Upper lobe of right lung (tissue), 1 donor: ENCODE measurements around the gene GALNT18. TPM values are rescaled to one million over a fixed set of nuclear protein-coding genes. Genes with fewer than 3 reads are reported as not detected.
"Not testable (repeated sequence)": the region's sequence is repeated elsewhere in the genome, so short reads cannot be mapped to it uniquely, and the experiment has no call there.

ENCODE experiments used
- ATAC-seq: fragments of 200-7000 bp; cut with Tn5 transposase; one replicate; pipeline ENCODE4 v1.9.1; 2020; ENCODE audit warnings: mild to moderate bottlenecking, moderate library complexity
- DNase-seq: peaks from one replicate; pipeline ENCODE4 v3.0.0-alpha.2; 2020
- H3K27ac ChIP-seq: fragments of 200-600 bp; one replicate; pipeline ENCODE4 v1.8.0; 2022
- H3K27me3 ChIP-seq: fragments of 200-600 bp; one replicate; pipeline ENCODE4 v1.8.0; 2022; ENCODE audit warnings: mild to moderate bottlenecking
- H3K36me3 ChIP-seq: fragments of 200-600 bp; one replicate; pipeline ENCODE4 v1.8.0; 2022
- H3K4me1 ChIP-seq: fragments of 200-600 bp; one replicate; pipeline ENCODE4 v1.8.0; 2022
- H3K4me3 ChIP-seq: fragments of 200-600 bp; one replicate; pipeline ENCODE4 v1.8.0; 2022; ENCODE audit warnings: mild to moderate bottlenecking
- H3K9me3 ChIP-seq: fragments of 200-600 bp; one replicate; pipeline ENCODE4 v1.8.0; 2022
- CTCF ChIP-seq: fragments of 200-600 bp; IDR thresholded peaks from one replicate; pipeline ENCODE4 v1.8.0; 2022; ENCODE audit warnings: antibody characterized with exemption
- intact Hi-C: fragments of 100-400 bp; cut with DNase I; formaldehyde crosslinking; loops from one replicate; pipeline ENCODE4 v1.11.0; 2022
- total RNA-seq: library from RNA; stranded (reverse); fragmentation: NEBNext Ultra II Directional; extraction: Animal tissue kit (Norgen Biotek cat#: 25700); gene quantifications from one replicate; pipeline ENCODE4 v1.2.1, GENCODE V29; 2021
- donor health status: DM: no; HTN: yes; CAD: no; lungs with severe emphysema.

Gene GALNT18
- total RNA-seq, 1 donor from 2014 or later, result 55.5 TPM

DNA sequence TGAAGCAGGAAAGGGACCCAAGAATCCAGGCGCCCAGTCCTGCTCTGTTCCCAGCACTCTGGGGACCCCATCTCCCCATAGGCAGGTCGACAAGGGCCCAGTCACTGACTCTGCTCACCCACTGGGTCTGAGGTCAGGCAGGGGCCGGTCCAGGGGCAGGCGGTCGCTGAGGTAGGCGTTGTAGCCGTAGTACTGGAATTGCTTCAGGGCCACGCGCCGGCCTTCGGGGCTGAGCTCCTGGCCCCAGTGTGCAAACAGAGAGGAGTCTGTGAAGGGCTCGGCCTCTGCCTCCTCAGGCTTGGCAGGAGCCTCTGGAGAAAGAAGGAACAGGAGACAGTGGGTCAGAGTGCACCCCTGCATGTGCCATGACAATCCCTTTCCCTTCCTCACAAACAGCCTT is 173.2 kb downstream of the GALNT18 start:
- Histone ChIP-seq H3K9me3 (no peaks in the 10 kb centered on the region), H3K4me1 (peaks cover 21% of the 10 kb centered on the region), H3K27me3 (no peaks in the 10 kb centered on the region), H3K27ac (no peak overlapping the region), H3K36me3 (no peaks in the 10 kb centered on the region), H3K4me3 (no peak overlapping the region)
- intact Hi-C loops, result no loop called here
- no peak for ATAC-seq
- no peak for DNase-seq
- no peak for TF ChIP-seq CTCF

DNA sequence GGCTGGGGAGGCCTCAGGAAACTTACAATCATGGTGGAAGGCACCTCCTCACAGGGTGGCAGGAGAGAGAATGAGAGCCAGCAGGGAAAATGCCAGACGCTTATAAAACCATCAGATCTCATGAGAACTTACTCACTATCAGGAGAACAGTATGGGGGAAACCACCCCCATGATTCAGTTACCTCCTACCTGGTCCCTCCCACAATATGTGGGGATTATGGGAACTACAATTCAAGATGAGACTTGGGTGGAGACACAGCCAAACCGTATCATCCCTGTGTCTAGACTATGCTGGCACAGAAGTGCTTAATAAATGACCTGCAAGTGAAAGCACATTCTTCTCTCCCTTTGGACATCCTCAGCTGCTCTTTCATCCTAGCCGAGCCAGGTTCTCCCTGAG is 174.2 kb downstream of the GALNT18 start:
- H3K27me3 ChIP-seq, H3K9me3 ChIP-seq, intact Hi-C loops, DNase-seq, H3K27ac ChIP-seq, H3K4me3 ChIP-seq, ATAC-seq, H3K36me3 ChIP-seq: not testable (repeated sequence)
- H3K4me1 ChIP-seq, result peaks cover 21% of the 10 kb centered on the region

- no peak for TF ChIP-seq CTCF
- no peak overlapping the region for H3K4me3 ChIP-seq
- no peaks in the 10 kb centered on the region for H3K9me3 ChIP-seq
- DNase-seq (no peak), ATAC-seq (no peak)
- H3K27ac ChIP-seq, result no peak overlapping the region
- intact Hi-C loops, result no loop called here
- no peaks in the 10 kb centered on the region for H3K36me3 ChIP-seq
- H3K27me3 ChIP-seq, result no peaks in the 10 kb centered on the region
- H3K4me1 ChIP-seq, result peaks cover 21% of the 10 kb centered on the region
These were observed 174.8 kb downstream of the GALNT18 start for GRCh38 chr11:11446967-11447366.

GRCh38 chr11:11446564-11446963 is 175.2 kb downstream of the GALNT18 start:
- no peak for ATAC-seq
- no peak overlapping the region for H3K27ac ChIP-seq
- no peak for TF ChIP-seq CTCF
- no peaks in the 10 kb centered on the region for H3K36me3 ChIP-seq
- peaks cover 20% of the 10 kb centered on the region for H3K4me1 ChIP-seq
- H3K9me3 ChIP-seq, result no peaks in the 10 kb centered on the region
- H3K27me3 ChIP-seq, result no peaks in the 10 kb centered on the region
- H3K4me3 ChIP-seq, result no peak overlapping the region
- intact Hi-C loops, result no loop called here
- no peak for DNase-seq

DNA sequence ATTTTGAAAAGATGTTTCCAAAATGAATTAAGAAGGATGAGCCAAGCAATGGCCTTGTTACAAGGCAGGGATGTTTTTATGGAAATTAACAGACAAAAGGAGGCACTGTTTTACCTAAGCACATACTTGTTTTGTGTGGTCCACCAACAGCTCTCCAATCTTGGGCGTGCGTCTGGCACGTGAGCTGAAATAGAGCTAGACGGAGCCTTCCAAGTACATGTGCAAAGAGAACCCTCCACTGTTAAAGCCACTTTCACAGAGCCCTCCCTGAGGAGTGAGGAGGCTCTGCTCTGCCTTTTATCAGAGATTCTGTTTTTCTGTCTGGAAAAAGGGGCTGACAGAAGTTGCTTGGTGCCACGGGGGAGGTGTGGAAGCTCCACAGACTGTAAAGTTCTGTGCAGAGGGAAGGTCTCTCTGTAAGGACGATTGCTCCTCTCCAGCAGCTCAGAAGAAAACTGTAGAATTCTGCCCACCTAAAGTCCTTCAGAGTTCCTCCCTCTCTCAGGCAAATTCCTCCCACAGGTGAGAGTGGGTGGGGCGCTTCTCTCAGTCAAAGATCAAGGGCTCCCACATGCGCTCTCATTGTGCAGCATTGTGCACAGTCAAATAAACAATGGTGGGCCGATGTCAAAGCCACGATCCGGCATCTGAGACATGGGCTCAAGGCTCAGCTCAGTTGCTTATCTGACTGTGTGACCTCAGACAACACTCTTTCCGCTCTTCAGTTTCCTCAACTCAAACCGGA is 176.2 kb downstream of the GALNT18 start:
- Histone ChIP-seq H3K27me3 (no peaks in the 10 kb centered on the region), H3K36me3 (no peaks in the 10 kb centered on the region), H3K27ac (no peak overlapping the region), H3K4me1 (peaks cover 13% of the 10 kb centered on the region), H3K9me3 (no peaks in the 10 kb centered on the region), H3K4me3 (no peak overlapping the region)
- no peak for TF ChIP-seq CTCF
- DNase-seq (no peak), ATAC-seq (peak; percentile 68)
- intact Hi-C loops, result no loop called here

DNA sequence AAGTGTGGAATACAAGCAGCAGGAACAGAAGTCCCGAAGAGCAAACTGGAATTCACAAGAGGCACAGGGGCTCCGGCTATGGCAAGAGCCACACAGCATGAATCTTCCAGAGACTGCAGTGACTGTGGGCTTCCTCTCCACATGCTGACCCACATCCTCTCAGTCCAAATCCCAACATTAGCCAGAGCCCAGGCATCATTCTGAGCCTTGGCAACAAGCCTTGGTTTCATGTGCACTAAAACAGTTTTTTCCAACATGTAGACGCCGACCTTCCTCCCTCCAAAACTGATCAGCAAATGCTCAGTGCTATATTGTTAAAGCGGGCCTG is 177.0 kb downstream of the GALNT18 start:
- intact Hi-C loops, result no loop called here
- no peak for TF ChIP-seq CTCF
- no peaks in the 10 kb centered on the region for H3K9me3 ChIP-seq
- H3K36me3 ChIP-seq, result no peaks in the 10 kb centered on the region
- H3K4me1 ChIP-seq, result peaks cover 13% of the 10 kb centered on the region
- H3K27me3 ChIP-seq, result no peaks in the 10 kb centered on the region
- ATAC-seq (no peak), DNase-seq (no peak)
- no peak overlapping the region for H3K4me3 ChIP-seq
- H3K27ac ChIP-seq, result no peak overlapping the region
